HUES48 (cell line): Measurements from ENCODE around the gene FNIP2.

Source experiments
- H3K27ac ChIP-seq: one replicate; pipeline ENCODE4 v1.7.0; 2013; ENCODE audit warnings: low read depth, low read length, inconsistent platforms
- H3K27me3 ChIP-seq: 2 replicates; pipeline ENCODE4 v1.6.1; 2013; ENCODE audit warnings: mild to moderate bottlenecking, low read length; ENCODE audit not compliant: control insufficient read depth, insufficient read depth
- H3K36me3 ChIP-seq: 2 replicates; pipeline ENCODE4 v1.6.1; 2013; ENCODE audit warnings: low read length; ENCODE audit not compliant: control insufficient read depth, insufficient read depth
- H3K4me1 ChIP-seq: 2 replicates; pipeline ENCODE4 v1.6.1; 2013; ENCODE audit warnings: mild to moderate bottlenecking, low read length; ENCODE audit not compliant: control insufficient read depth, insufficient read depth
- H3K4me3 ChIP-seq: 2 replicates; pipeline ENCODE4 v1.5.1; 2013; ENCODE audit warnings: mild to moderate bottlenecking, low read depth, low read length
- H3K9ac ChIP-seq: 2 replicates; pipeline ENCODE4 v1.6.1; 2013; ENCODE audit warnings: mild to moderate bottlenecking, low read depth, low read length, moderate library complexity
- H3K9me3 ChIP-seq: 2 replicates; pipeline ENCODE4 v1.6.1; 2013; ENCODE audit warnings: low read length; ENCODE audit not compliant: control insufficient read depth, insufficient read depth

The FNIP2 gene

GRCh38 chr4:158778712-158779111, 9.9 kb downstream of the FNIP2 start:
- Histone ChIP-seq H3K9ac (no peak overlapping the region), H3K36me3 (no peaks in the 10 kb centered on the region), H3K4me1 (peaks cover 7% of the 10 kb centered on the region; the same call in 1 of the 2 replicates), H3K27me3 (no peaks in the 10 kb centered on the region), H3K9me3 (no peaks in the 10 kb centered on the region), H3K27ac (no peak overlapping the region), H3K4me3 (no peak overlapping the region)

- Histone ChIP-seq H3K27ac (no peak overlapping the region), H3K9ac (no peak overlapping the region), H3K4me1 (peaks cover 16% of the 10 kb centered on the region), H3K27me3 (no peaks in the 10 kb centered on the region), H3K4me3 (no peak overlapping the region), H3K36me3 (no peaks in the 10 kb centered on the region), H3K9me3 (no peaks in the 10 kb centered on the region)
Observed at GRCh38 chr4:158781963-158782362, 13.1 kb downstream of the FNIP2 start.

- Histone ChIP-seq H3K27me3 (no peaks in the 10 kb centered on the region), H3K4me1 (peaks cover 19% of the 10 kb centered on the region), H3K4me3 (no peak overlapping the region), H3K9me3 (no peaks in the 10 kb centered on the region), H3K27ac (no peak overlapping the region), H3K9ac (no peak overlapping the region), H3K36me3 (no peaks in the 10 kb centered on the region)
Observed at GRCh38 chr4:158782551-158783360, 13.9 kb downstream of the FNIP2 start.

GRCh38 chr4:158783785-158784184, 15.0 kb downstream of the FNIP2 start:
- peaks cover 28% of the 10 kb centered on the region for H3K4me1 ChIP-seq
- H3K9ac ChIP-seq: no peak overlapping the region
- no peaks in the 10 kb centered on the region for H3K9me3 ChIP-seq
- H3K27ac ChIP-seq: no peak overlapping the region
- no peaks in the 10 kb centered on the region for H3K36me3 ChIP-seq
- H3K27me3 ChIP-seq: no peaks in the 10 kb centered on the region
- no peak overlapping the region for H3K4me3 ChIP-seq

- Histone ChIP-seq H3K36me3 (no peaks in the 10 kb centered on the region), H3K27ac (no peak overlapping the region), H3K9me3 (no peaks in the 10 kb centered on the region), H3K4me1 (peaks cover 34% of the 10 kb centered on the region), H3K27me3 (no peaks in the 10 kb centered on the region), H3K4me3 (no peak overlapping the region), H3K9ac (no peak overlapping the region)
Observed at GRCh38 chr4:158785718-158786117, 16.9 kb downstream of the FNIP2 start.

- Histone ChIP-seq H3K9me3 (no peaks in the 10 kb centered on the region), H3K4me1 (peaks cover 34% of the 10 kb centered on the region), H3K27ac (no peak overlapping the region), H3K36me3 (no peaks in the 10 kb centered on the region), H3K9ac (no peak overlapping the region), H3K27me3 (no peaks in the 10 kb centered on the region), H3K4me3 (no peak overlapping the region)
Observed at GRCh38 chr4:158786121-158786601, 17.3 kb downstream of the FNIP2 start.

GRCh38 chr4:158786955-158787354, 18.1 kb downstream of the FNIP2 start:
- H3K9ac ChIP-seq: no peak overlapping the region

GRCh38 chr4:158787709-158788475, 19.1 kb downstream of the FNIP2 start:
- Histone ChIP-seq H3K4me1 (peaks cover 29% of the 10 kb centered on the region), H3K27me3 (no peaks in the 10 kb centered on the region), H3K9ac (no peak overlapping the region), H3K9me3 (no peaks in the 10 kb centered on the region), H3K27ac (no peak overlapping the region), H3K4me3 (no peak overlapping the region), H3K36me3 (no peaks in the 10 kb centered on the region)

More at GRCh38 chr4:158786955-158787354, 18.1 kb downstream of the FNIP2 start:
- Histone ChIP-seq H3K27me3 (no peaks in the 10 kb centered on the region), H3K9me3 (no peaks in the 10 kb centered on the region), H3K36me3 (no peaks in the 10 kb centered on the region), H3K4me1 (peaks cover 34% of the 10 kb centered on the region), H3K27ac (no peak overlapping the region), H3K4me3 (no peak overlapping the region)

- Histone ChIP-seq H3K4me1 (peaks cover 26% of the 10 kb centered on the region), H3K4me3 (no peak overlapping the region), H3K36me3 (no peaks in the 10 kb centered on the region), H3K27ac (no peak overlapping the region), H3K27me3 (no peaks in the 10 kb centered on the region), H3K9ac (no peak overlapping the region; the same call in 1 of the 2 replicates), H3K9me3 (no peaks in the 10 kb centered on the region)
Observed at GRCh38 chr4:158788516-158788915, 19.7 kb downstream of the FNIP2 start.

GRCh38 chr4:158789853-158790252, 21.0 kb downstream of the FNIP2 start:
- no peaks in the 10 kb centered on the region for H3K27me3 ChIP-seq
- no peaks in the 10 kb centered on the region for H3K9me3 ChIP-seq
- peaks cover 26% of the 10 kb centered on the region for H3K4me1 ChIP-seq
- H3K36me3 ChIP-seq: no peaks in the 10 kb centered on the region
- no peak overlapping the region for H3K27ac ChIP-seq
- H3K9ac ChIP-seq: no peak overlapping the region
- no peak overlapping the region for H3K4me3 ChIP-seq

GRCh38 chr4:158793021-158793420, 24.2 kb downstream of the FNIP2 start:
- Histone ChIP-seq H3K4me3 (no peak overlapping the region), H3K4me1 (peaks cover 12% of the 10 kb centered on the region), H3K9ac (no peak overlapping the region)

More at GRCh38 chr4:158793021-158793420, 24.2 kb downstream of the FNIP2 start:
- no peaks in the 10 kb centered on the region for H3K36me3 ChIP-seq
- no peaks in the 10 kb centered on the region for H3K27me3 ChIP-seq
- H3K9me3 ChIP-seq: no peaks in the 10 kb centered on the region
- no peak overlapping the region for H3K27ac ChIP-seq
